Measurements from ENCODE around the gene CEP68.

- TF ChIP-seq GATA2 (IDR thresholded peaks at IDR 0.05; ENCODE audit: low read depth, low read length) (no peak), GATA3 (IDR thresholded peaks at IDR 0.05; ENCODE audit: low read depth, low read length) (no peak)
Measured at GRCh38 chr2:65116645-65117044, 60.4 kb downstream of the CEP68 start.
